HepG2 (cell line): ENCODE data around the gene COL18A1. TPM values are rescaled to one million over a fixed set of nuclear protein-coding genes. Genes with fewer than 3 reads are reported as not detected.

Source experiments
- ATAC-seq: fragments of 200-7000 bp; cut with Tn5 transposase; 3 replicates; pipeline ENCODE4 v1.9.1; 2020; ENCODE audit warnings: mild to moderate bottlenecking, moderate library complexity
- BruUV-seq: library from RNA; stranded (reverse); fragments of 400-500 nt; replicated peaks from 2 replicates; lab custom pipeline; 2021; lab: Mats Ljungman, UMichigan
- CTCF ChIA-PET: fragments of 300-600 bp; formaldehyde crosslinking; extraction: SDS; loops from one replicate; lab custom pipeline; 2021; ENCODE audit warnings: low total read pairs, inconsistent platforms, low intra/inter-chr PET ratio; lab: Yijun Ruan, JAX
- POLR2A ChIA-PET: fragments of 350-600 bp; sonication (Branson Sonifier 250); formaldehyde crosslinking; loops from one replicate; lab custom pipeline; 2020; ENCODE audit warnings: antibody characterized with exemption, inconsistent platforms; lab: Yijun Ruan, JAX
- DNase-seq: peaks from one replicate; pipeline ENCODE4 v3.0.0-alpha.2; 2015; ENCODE audit warnings: low spot score
- FAIRE-seq: peaks from 3 replicates; lab custom pipeline; 2011; peaks lifted over from hg19 to GRCh38; lab: Jason Lieb, UNC
- H2AFZ ChIP-seq: one replicate; pipeline ENCODE4 v1.6.1; 2011; ENCODE audit warnings: low read length, inconsistent platforms
- H3K27ac ChIP-seq: fragments of 300-600 bp; 3 replicates; pipeline ENCODE4 v1.8.0; 2011; ENCODE audit warnings: mixed run types, mild to moderate bottlenecking, mixed read lengths, low read length, inconsistent platforms; ENCODE audit not compliant: insufficient read depth; ENCODE audit errors: extremely low read length
- H3K27me3 ChIP-seq, 2 experiments: fragments of 200-600 bp in 1 of 2; 2 replicates in 1 of 2; 3 replicates in 1 of 2; pipeline versions ENCODE4 v1.6.0 to v1.8.0; 2011; ENCODE audit warnings: low read length in 2 of 2, mild to moderate bottlenecking in 2 of 2, moderate library complexity in 2 of 2, inconsistent platforms in 1 of 2; ENCODE audit not compliant: insufficient read depth in 2 of 2, control insufficient read depth in 1 of 2
- H3K36me3 ChIP-seq, 2 experiments: fragments of 200-600 bp in 1 of 2; replicated peaks in 1 of 2; 2 replicates in 1 of 2; 3 replicates in 1 of 2; pipeline versions ENCODE4 v1.5.1 to v1.8.0; 2011; ENCODE audit warnings: low read length in 2 of 2, inconsistent platforms in 1 of 2; ENCODE audit not compliant: insufficient read depth in 2 of 2, control insufficient read depth in 1 of 2
- H3K4me1 ChIP-seq: 2 replicates; pipeline ENCODE4 v1.5.1; 2012; ENCODE audit warnings: low read length, inconsistent platforms; ENCODE audit not compliant: insufficient read depth
- H3K4me2 ChIP-seq: 2 replicates; pipeline ENCODE4 v1.6.0; 2011; ENCODE audit warnings: low read depth, low read length, inconsistent platforms
- H3K4me3 ChIP-seq, 3 experiments: fragments of 200-600 bp in 1 of 3; sonication (generic), shearing (Covaris generic) in 1 of 3; replicated peaks in 1 of 3; 2 replicates each; pipeline ENCODE4 v1.5.1; 2011 to 2016; ENCODE audit warnings: low read length in 3 of 3, inconsistent platforms in 2 of 3, low read depth in 2 of 3, mild to moderate bottlenecking in 2 of 3, control low read depth in 1 of 3, mixed read lengths in 1 of 3; ENCODE audit not compliant: insufficient read depth in 1 of 3
- H3K79me2 ChIP-seq: one replicate; pipeline ENCODE4 v1.6.1; 2011; ENCODE audit warnings: low read length, inconsistent platforms; ENCODE audit not compliant: insufficient read depth
- H3K9ac ChIP-seq: 2 replicates; pipeline ENCODE4 v1.6.0; 2011; ENCODE audit warnings: mild to moderate bottlenecking, low read depth, low read length, inconsistent platforms; ENCODE audit not compliant: insufficient read depth
- H3K9me3 ChIP-seq: 2 replicates; pipeline ENCODE4 v1.5.1; 2012; ENCODE audit warnings: mild to moderate bottlenecking, low read length
- H4K20me1 ChIP-seq: 2 replicates; pipeline ENCODE4 v1.6.0; 2011; ENCODE audit warnings: inconsistent platforms, mild to moderate bottlenecking, low read length, moderate library complexity; ENCODE audit not compliant: insufficient read depth
- DBP ChIP-seq: sonication (generic); formaldehyde crosslinking; IDR thresholded peaks from 2 replicates; pipeline ENCODE4 v1.4.0; 2020; ENCODE audit warnings: missing genetic modification reagents; ENCODE audit errors: not compliant biosample characterization
- FOXA3 ChIP-seq: IDR thresholded peaks from 2 replicates; pipeline ENCODE4 v1.6.1; 2016; ENCODE audit warnings: missing genetic modification reagents, missing compliant biosample characterization
- SNAPC4 ChIP-seq: sonication (generic); formaldehyde crosslinking; IDR thresholded peaks from 2 replicates; pipeline ENCODE4 v1.4.0; 2020; ENCODE audit warnings: mild to moderate bottlenecking, missing genetic modification reagents
- ZNF678 ChIP-seq: sonication (generic); formaldehyde crosslinking; IDR thresholded peaks from 2 replicates; pipeline ENCODE4 v1.4.0; 2020; ENCODE audit warnings: mild to moderate bottlenecking, missing genetic modification reagents
- WGBS: methylation state at CpG from one replicate; pipeline ENCODE4 v1.1.6; 2017; ENCODE audit warnings: low lambda C conversion rate; 5-methylcytosine and 5-hydroxymethylcytosine counted together
- in situ Hi-C: cut with HindIII; loops from 2 replicates; pipeline ENCODE4 v1.10.0; 2017; ENCODE audit warnings: low pct_unique_long_range_greater_than_20kb; ENCODE audit not compliant: extremely low pct_ligation_motif_present
- intact Hi-C: fragments of 100-400 bp; cut with micrococcal nuclease; formaldehyde crosslinking; loops from one replicate; pipeline ENCODE4 v1.10.0; 2022; ENCODE audit not compliant: unreplicated experiment
- polyA plus RNA-seq, 8 experiments: library from polyadenylated mRNA; depleted of rRNA in 3 of 8; stranded (reverse) in 7 of 8; unstranded in 1 of 8; fragments of >200 nt; fragmentation: Illumina TruSeq in 4 of 8; extraction: Trizol in 4 of 8; gene quantifications; 2 replicates each; pipeline versions ENCODE4 v1.2.1 to v1.2.3, GENCODE V29; 2011 to 2016; ENCODE audit warnings: low read depth in 4 of 8, missing spikeins in 1 of 8, mixed read lengths in 1 of 8; ENCODE audit not compliant: insufficient read depth in 1 of 8
- total RNA-seq, 5 experiments: library from RNA; depleted of rRNA; stranded (reverse); fragments of >200 nt; fragmentation: Illumina TruSeq; extraction: Trizol; gene quantifications; 2 replicates each; pipeline ENCODE4 v1.2.3, GENCODE V29; 2016; ENCODE audit warnings: low read depth in 1 of 5
- TF ChIP-seq, protein P1 (sequence below): sonication (generic); formaldehyde crosslinking; IDR thresholded peaks from 2 replicates; pipeline ENCODE4 v1.4.0; 2020; ENCODE audit warnings: missing genetic modification reagents, borderline replicate concordance
- TF ChIP-seq, protein P2 (sequence below): sonication (generic); formaldehyde crosslinking; IDR thresholded peaks from 2 replicates; pipeline ENCODE4 v1.9.0; 2021; ENCODE audit warnings: missing genetic modification reagents, borderline replicate concordance
- TF ChIP-seq, protein P3 (sequence below): sonication (generic); formaldehyde crosslinking; conservative IDR thresholded peaks from 2 replicates; pipeline ENCODE4 v1.4.0; 2020; ENCODE audit warnings: mild to moderate bottlenecking, missing genetic modification reagents, moderate library complexity

The COL18A1 gene
- total and polyA plus RNA-seq, 2 of the 13 experiments (the other 11 are each of a cell fraction or from before 2014, with no cell fraction given), result 79.0 to 102 TPM

DNA sequence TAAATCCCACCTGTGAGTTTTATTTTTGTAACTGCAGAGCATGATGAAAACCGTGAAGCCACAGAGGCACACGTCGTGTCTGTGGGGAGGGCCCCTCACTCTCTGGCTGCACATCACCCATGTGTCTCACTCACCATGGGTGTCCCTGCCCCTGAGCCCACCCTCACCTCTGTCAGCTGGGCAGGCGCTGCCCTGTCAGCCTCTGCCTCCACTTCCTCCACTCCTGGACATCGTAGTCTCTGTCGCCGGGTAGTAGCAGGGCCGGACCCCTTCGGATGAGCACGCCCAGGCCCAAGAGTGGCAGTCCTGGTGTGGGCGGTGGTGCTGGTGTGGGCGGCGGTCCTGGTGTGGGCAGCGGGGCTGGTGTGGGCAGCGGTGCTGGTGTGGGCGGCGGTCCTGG lies 37.3 kb downstream of the COL18A1 start:
- Histone ChIP-seq H3K79me2 (peaks cover 75% of the 10 kb centered on the region), H3K4me1 (peaks cover 31% of the 10 kb centered on the region), H3K27ac (peak overlapping the region; percentile 3), H4K20me1 (no peaks in the 10 kb centered on the region), H2AFZ (no peak overlapping the region), H3K36me3 (peaks cover 12 to 14% of the 10 kb centered on the region in 2 experiments; a peak in 4 of 5 replicates), H3K27me3 (no peaks in the 10 kb centered on the region), H3K9me3 (no peaks in the 10 kb centered on the region; the same call in 1 of the 2 replicates), H3K4me2 (no peak overlapping the region), H3K9ac (no peak overlapping the region), H3K4me3 (no peak overlapping the region)
- intact Hi-C loops (no loop called here), in situ Hi-C loops (no loop called here)
- WGBS, result 97% methylated on average over 17 of the region's 17 CpGs
- TF ChIP-seq, protein P1, sequence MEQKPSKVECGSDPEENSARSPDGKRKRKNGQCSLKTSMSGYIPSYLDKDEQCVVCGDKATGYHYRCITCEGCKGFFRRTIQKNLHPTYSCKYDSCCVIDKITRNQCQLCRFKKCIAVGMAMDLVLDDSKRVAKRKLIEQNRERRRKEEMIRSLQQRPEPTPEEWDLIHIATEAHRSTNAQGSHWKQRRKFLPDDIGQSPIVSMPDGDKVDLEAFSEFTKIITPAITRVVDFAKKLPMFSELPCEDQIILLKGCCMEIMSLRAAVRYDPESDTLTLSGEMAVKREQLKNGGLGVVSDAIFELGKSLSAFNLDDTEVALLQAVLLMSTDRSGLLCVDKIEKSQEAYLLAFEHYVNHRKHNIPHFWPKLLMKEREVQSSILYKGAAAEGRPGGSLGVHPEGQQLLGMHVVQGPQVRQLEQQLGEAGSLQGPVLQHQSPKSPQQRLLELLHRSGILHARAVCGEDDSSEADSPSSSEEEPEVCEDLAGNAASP (CRISPR knock-in tag), result no peak
- TF ChIP-seq SNAPC4, result no peak
- TF ChIP-seq FOXA3 (CRISPR knock-in tag), result no peak
- TF ChIP-seq ZNF678 (CRISPR knock-in tag), result no peak
- TF ChIP-seq, protein P2, sequence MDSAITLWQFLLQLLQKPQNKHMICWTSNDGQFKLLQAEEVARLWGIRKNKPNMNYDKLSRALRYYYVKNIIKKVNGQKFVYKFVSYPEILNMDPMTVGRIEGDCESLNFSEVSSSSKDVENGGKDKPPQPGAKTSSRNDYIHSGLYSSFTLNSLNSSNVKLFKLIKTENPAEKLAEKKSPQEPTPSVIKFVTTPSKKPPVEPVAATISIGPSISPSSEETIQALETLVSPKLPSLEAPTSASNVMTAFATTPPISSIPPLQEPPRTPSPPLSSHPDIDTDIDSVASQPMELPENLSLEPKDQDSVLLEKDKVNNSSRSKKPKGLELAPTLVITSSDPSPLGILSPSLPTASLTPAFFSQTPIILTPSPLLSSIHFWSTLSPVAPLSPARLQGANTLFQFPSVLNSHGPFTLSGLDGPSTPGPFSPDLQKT (CRISPR knock-in tag), result no peak
- no peak for TF ChIP-seq DBP (CRISPR knock-in tag)
- TF ChIP-seq, protein P3, sequence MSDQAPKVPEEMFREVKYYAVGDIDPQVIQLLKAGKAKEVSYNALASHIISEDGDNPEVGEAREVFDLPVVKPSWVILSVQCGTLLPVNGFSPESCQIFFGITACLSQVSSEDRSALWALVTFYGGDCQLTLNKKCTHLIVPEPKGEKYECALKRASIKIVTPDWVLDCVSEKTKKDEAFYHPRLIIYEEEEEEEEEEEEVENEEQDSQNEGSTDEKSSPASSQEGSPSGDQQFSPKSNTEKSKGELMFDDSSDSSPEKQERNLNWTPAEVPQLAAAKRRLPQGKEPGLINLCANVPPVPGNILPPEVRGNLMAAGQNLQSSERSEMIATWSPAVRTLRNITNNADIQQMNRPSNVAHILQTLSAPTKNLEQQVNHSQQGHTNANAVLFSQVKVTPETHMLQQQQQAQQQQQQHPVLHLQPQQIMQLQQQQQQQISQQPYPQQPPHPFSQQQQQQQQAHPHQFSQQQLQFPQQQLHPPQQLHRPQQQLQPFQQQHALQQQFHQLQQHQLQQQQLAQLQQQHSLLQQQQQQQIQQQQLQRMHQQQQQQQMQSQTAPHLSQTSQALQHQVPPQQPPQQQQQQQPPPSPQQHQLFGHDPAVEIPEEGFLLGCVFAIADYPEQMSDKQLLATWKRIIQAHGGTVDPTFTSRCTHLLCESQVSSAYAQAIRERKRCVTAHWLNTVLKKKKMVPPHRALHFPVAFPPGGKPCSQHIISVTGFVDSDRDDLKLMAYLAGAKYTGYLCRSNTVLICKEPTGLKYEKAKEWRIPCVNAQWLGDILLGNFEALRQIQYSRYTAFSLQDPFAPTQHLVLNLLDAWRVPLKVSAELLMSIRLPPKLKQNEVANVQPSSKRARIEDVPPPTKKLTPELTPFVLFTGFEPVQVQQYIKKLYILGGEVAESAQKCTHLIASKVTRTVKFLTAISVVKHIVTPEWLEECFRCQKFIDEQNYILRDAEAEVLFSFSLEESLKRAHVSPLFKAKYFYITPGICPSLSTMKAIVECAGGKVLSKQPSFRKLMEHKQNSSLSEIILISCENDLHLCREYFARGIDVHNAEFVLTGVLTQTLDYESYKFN, result no peak
- FAIRE-seq (no peak), DNase-seq (no peak), ATAC-seq (no peak)
- BruUV-seq, result no TSS peak
- POLR2A ChIA-PET, result no interaction called here
- CTCF ChIA-PET, result interaction anchor here (1.2 kb wide), 1 partner anchor 149 kb away, joined by 4 read pairs; no protein-coding TSS in a partner anchor
